Neural cell (in vitro differentiated cells): ENCODE data around the gene EML5. TPM values are rescaled to one million over a fixed set of nuclear protein-coding genes. Genes with fewer than 3 reads are reported as not detected.

Source experiments
- H2AFZ ChIP-seq: fragments of 200-600, 300-800 bp; sonication (generic), shearing (Covaris generic); 2 replicates; pipeline ENCODE4 v1.6.0; 2014; ENCODE audit warnings: low read depth, mild to moderate bottlenecking, antibody characterized with exemption, low read length, moderate library complexity
- H3F3A ChIP-seq: fragments of 200-600 bp; shearing (Covaris generic); 2 replicates; pipeline ENCODE4 v1.6.1; 2016; ENCODE audit warnings: mild to moderate bottlenecking, moderate library complexity, mixed read lengths, antibody characterized with exemption, low read length; ENCODE audit not compliant: insufficient read depth, poor library complexity, severe bottlenecking
- H3K27ac ChIP-seq: fragments of 200-600, 300-800 bp; sonication (generic), shearing (Covaris generic); 2 replicates; pipeline ENCODE4 v1.5.1; 2014; ENCODE audit warnings: mild to moderate bottlenecking, low read length, moderate library complexity
- H3K27me3 ChIP-seq: fragments of 300-800, 200-600 bp; sonication (generic), shearing (Covaris generic); 2 replicates; pipeline ENCODE4 v1.6.0; 2014; ENCODE audit warnings: mild to moderate bottlenecking, low read depth, low read length, moderate library complexity; ENCODE audit not compliant: insufficient read depth
- H3K36me3 ChIP-seq: fragments of 300-800, 200-600 bp; sonication (generic), shearing (Covaris generic); 2 replicates; pipeline ENCODE4 v1.5.1; 2014; ENCODE audit warnings: mild to moderate bottlenecking, antibody characterized with exemption, low read length, moderate library complexity; ENCODE audit not compliant: insufficient read depth
- H3K4me2 ChIP-seq: fragments of 300-800, 200-600 bp; sonication (generic), shearing (Covaris generic); 2 replicates; pipeline ENCODE4 v1.6.0; 2014; ENCODE audit warnings: mild to moderate bottlenecking, low read length
- H3K4me3 ChIP-seq: fragments of 300-800, 200-600 bp; sonication (generic), shearing (Covaris generic); 2 replicates; pipeline ENCODE4 v1.5.1; 2014; ENCODE audit warnings: mild to moderate bottlenecking, low read length, moderate library complexity
- H3K79me2 ChIP-seq: fragments of 200-600 bp; shearing (Covaris generic); replicated peaks from 2 replicates; pipeline ENCODE4 v1.6.0; 2014; ENCODE audit warnings: mild to moderate bottlenecking, low read length, moderate library complexity; ENCODE audit not compliant: insufficient read depth
- H3K9ac ChIP-seq: fragments of 300-800, 200-600 bp; sonication (generic), shearing (Covaris generic); 2 replicates; pipeline ENCODE4 v1.6.1; 2016; ENCODE audit warnings: mild to moderate bottlenecking, low read length, mixed read lengths
- H3K9me2 ChIP-seq: fragments of 200-600 bp; shearing (Covaris generic); 2 replicates; pipeline ENCODE4 v1.6.1; 2016; ENCODE audit warnings: mild to moderate bottlenecking, low read length, mixed read lengths; ENCODE audit not compliant: insufficient read depth
- H3K9me3 ChIP-seq: fragments of 200-600, 300-800 bp; sonication (generic), shearing (Covaris generic); 2 replicates; pipeline ENCODE4 v1.6.1; 2016; ENCODE audit warnings: mild to moderate bottlenecking, mixed run types, low read length, moderate library complexity, mixed read lengths
- H4K20me1 ChIP-seq: fragments of 200-600 bp; shearing (Covaris generic); 2 replicates; pipeline ENCODE4 v1.6.1; 2016; ENCODE audit warnings: mild to moderate bottlenecking, mixed run types; ENCODE audit not compliant: insufficient read depth
- EP300 ChIP-seq: fragments of 450-650 bp; conservative IDR thresholded peaks from 2 replicates; pipeline ENCODE4 v1.6.1; 2014; ENCODE audit warnings: antibody characterized with exemption, mild to moderate bottlenecking, moderate library complexity; ENCODE audit not compliant: poor library complexity, severe bottlenecking
- EZH2 ChIP-seq: fragments of 200-600, 300-800 bp; shearing (Covaris generic), sonication (generic); IDR thresholded peaks from 2 replicates; pipeline ENCODE4 v1.6.1; 2014; ENCODE audit warnings: antibody characterized with exemption, low read length, borderline replicate concordance, mild to moderate bottlenecking; ENCODE audit not compliant: insufficient read depth, poor library complexity, severe bottlenecking
- MXI1 ChIP-seq: fragments of 450-650 bp; conservative IDR thresholded peaks from 2 replicates; pipeline ENCODE4 v1.6.1; 2014; ENCODE audit warnings: antibody characterized with exemption, mild to moderate bottlenecking; ENCODE audit not compliant: poor library complexity, severe bottlenecking
- POLR2AphosphoS5 ChIP-seq: IDR thresholded peaks from 2 replicates; pipeline ENCODE4 v1.6.1; 2012
- RAD21 ChIP-seq: fragments of 450-650 bp; conservative IDR thresholded peaks from 2 replicates; pipeline ENCODE4 v1.6.1; 2014; ENCODE audit warnings: antibody characterized with exemption, mild to moderate bottlenecking, moderate library complexity
- SMC3 ChIP-seq: fragments of 450-650 bp; conservative IDR thresholded peaks from 2 replicates; pipeline ENCODE4 v1.6.1; 2014; ENCODE audit warnings: antibody characterized with exemption, mild to moderate bottlenecking, moderate library complexity; ENCODE audit not compliant: poor library complexity
- TAF1 ChIP-seq: IDR thresholded peaks from 2 replicates; pipeline ENCODE4 v1.6.1; 2012; ENCODE audit warnings: low read depth
- polyA plus RNA-seq: library from polyadenylated mRNA; depleted of rRNA; stranded (reverse); fragments of >200 nt; gene quantifications from 2 replicates; pipeline ENCODE4 v1.2.3, GENCODE V29; 2014
- TF ChIP-seq, protein P1 (sequence below): fragments of 450-650 bp; IDR thresholded peaks from 2 replicates; pipeline ENCODE4 v1.5.1; 2014; ENCODE audit warnings: antibody characterized with exemption, mild to moderate bottlenecking, moderate library complexity; ENCODE audit not compliant: poor library complexity, severe bottlenecking
- TF ChIP-seq, protein P2 (sequence below): IDR thresholded peaks from 2 replicates; pipeline ENCODE4 v1.6.1; 2012; ENCODE audit warnings: borderline replicate concordance

The EML5 gene
- polyA plus RNA-seq, 1 donor from 2014 or later = 27.5 TPM

DNA sequence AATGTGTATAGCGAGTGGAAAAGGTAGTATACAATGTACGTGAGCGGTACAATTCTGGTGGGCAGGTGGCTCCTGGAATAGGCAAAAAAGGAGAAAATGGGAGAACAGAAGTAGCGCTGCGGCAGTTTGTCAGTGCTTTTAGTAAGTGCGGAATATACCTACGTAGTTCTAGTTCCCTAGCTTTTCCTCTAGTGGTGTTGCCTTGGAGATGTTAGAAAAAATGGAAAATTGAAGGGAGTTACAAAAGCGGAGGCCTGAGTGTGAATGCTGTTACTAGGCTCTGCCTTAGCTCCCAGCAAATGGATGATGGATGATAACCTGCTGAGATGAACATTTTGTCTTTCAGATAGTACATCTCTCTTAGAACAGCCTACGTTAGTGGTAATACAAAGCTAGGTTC is 32.8 kb upstream of the EML5 start:
- H3K27ac ChIP-seq = peak overlapping the region; percentile 84
- peak overlapping the region; percentile 100 for H3K4me2 ChIP-seq
- peak overlapping the region; percentile 75 for H3K9ac ChIP-seq
- H3K9me2 ChIP-seq = no peaks in the 10 kb centered on the region
- no peaks in the 10 kb centered on the region for H3K27me3 ChIP-seq
- H3K4me3 ChIP-seq = peak overlapping the region; percentile 80
- no peaks in the 10 kb centered on the region for H4K20me1 ChIP-seq
- no peak overlapping the region for H2AFZ ChIP-seq
- no peaks in the 10 kb centered on the region for H3K36me3 ChIP-seq
- H3F3A ChIP-seq = no peaks in the 10 kb centered on the region
- TF ChIP-seq EZH2 (no peak), SMC3 (no peak), EP300 (no peak), POLR2AphosphoS5 (no peak), MXI1 (no peak)
- TF ChIP-seq, protein P1, sequence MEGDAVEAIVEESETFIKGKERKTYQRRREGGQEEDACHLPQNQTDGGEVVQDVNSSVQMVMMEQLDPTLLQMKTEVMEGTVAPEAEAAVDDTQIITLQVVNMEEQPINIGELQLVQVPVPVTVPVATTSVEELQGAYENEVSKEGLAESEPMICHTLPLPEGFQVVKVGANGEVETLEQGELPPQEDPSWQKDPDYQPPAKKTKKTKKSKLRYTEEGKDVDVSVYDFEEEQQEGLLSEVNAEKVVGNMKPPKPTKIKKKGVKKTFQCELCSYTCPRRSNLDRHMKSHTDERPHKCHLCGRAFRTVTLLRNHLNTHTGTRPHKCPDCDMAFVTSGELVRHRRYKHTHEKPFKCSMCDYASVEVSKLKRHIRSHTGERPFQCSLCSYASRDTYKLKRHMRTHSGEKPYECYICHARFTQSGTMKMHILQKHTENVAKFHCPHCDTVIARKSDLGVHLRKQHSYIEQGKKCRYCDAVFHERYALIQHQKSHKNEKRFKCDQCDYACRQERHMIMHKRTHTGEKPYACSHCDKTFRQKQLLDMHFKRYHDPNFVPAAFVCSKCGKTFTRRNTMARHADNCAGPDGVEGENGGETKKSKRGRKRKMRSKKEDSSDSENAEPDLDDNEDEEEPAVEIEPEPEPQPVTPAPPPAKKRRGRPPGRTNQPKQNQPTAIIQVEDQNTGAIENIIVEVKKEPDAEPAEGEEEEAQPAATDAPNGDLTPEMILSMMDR = no peak
- TF ChIP-seq, protein P2, sequence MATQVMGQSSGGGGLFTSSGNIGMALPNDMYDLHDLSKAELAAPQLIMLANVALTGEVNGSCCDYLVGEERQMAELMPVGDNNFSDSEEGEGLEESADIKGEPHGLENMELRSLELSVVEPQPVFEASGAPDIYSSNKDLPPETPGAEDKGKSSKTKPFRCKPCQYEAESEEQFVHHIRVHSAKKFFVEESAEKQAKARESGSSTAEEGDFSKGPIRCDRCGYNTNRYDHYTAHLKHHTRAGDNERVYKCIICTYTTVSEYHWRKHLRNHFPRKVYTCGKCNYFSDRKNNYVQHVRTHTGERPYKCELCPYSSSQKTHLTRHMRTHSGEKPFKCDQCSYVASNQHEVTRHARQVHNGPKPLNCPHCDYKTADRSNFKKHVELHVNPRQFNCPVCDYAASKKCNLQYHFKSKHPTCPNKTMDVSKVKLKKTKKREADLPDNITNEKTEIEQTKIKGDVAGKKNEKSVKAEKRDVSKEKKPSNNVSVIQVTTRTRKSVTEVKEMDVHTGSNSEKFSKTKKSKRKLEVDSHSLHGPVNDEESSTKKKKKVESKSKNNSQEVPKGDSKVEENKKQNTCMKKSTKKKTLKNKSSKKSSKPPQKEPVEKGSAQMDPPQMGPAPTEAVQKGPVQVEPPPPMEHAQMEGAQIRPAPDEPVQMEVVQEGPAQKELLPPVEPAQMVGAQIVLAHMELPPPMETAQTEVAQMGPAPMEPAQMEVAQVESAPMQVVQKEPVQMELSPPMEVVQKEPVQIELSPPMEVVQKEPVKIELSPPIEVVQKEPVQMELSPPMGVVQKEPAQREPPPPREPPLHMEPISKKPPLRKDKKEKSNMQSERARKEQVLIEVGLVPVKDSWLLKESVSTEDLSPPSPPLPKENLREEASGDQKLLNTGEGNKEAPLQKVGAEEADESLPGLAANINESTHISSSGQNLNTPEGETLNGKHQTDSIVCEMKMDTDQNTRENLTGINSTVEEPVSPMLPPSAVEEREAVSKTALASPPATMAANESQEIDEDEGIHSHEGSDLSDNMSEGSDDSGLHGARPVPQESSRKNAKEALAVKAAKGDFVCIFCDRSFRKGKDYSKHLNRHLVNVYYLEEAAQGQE = no peak
- H3K9me3 ChIP-seq = no peaks in the 10 kb centered on the region
- peaks cover 26% of the 10 kb centered on the region for H3K79me2 ChIP-seq

DNA sequence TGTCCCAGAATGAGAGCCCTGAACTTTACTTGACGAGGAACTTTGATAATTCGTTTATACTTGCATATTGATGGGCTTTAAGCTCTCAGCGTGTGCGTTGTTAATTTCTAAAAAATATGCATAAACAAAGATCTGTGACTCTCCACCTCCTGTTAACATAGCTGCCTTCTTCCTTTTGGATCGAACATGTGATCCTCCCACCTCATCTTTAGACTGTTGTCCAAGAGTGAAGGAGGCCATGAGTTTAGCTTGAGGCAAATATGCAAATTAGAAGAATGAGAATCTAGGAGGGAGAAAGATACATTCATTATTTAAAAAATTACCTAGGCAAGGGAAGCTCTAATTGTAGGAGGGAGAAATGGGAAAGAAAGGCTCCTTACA is 32.3 kb upstream of the EML5 start:
- Histone ChIP-seq H2AFZ (peak overlapping the region; percentile 58), H3K27me3 (no peaks in the 10 kb centered on the region), H3K9me2 (no peaks in the 10 kb centered on the region), H3K27ac (peak overlapping the region; percentile 84), H3F3A (no peaks in the 10 kb centered on the region), H3K36me3 (no peaks in the 10 kb centered on the region), H3K9me3 (no peaks in the 10 kb centered on the region), H3K4me3 (peak overlapping the region; percentile 80), H3K9ac (peak overlapping the region; percentile 75), H3K4me2 (peak overlapping the region; percentile 100), H4K20me1 (no peaks in the 10 kb centered on the region), H3K79me2 (peaks cover 26% of the 10 kb centered on the region)
- no peak for TF ChIP-seq EZH2
- TF ChIP-seq, protein P1 = no peak
- TF ChIP-seq TAF1 = no peak
- TF ChIP-seq POLR2AphosphoS5 = no peak
- no peak for TF ChIP-seq MXI1
- TF ChIP-seq SMC3 = no peak
- no peak for TF ChIP-seq EP300
- TF ChIP-seq, protein P2 = no peak
- TF ChIP-seq RAD21 = no peak
